Measurements from ENCODE around the gene NRCAM. TPM values are rescaled to one million over a fixed set of nuclear protein-coding genes. Genes with fewer than 3 reads are reported as not detected.
"Not testable (repeated sequence)": the region's sequence is repeated elsewhere in the genome, so short reads cannot be mapped to it uniquely, and the experiment has no call there.

The NRCAM gene
- polyA plus RNA-seq: 4.0 to 5.2 TPM (median 4.3 TPM) in 3 replicates
- polyA plus RNA-seq (2011; ENCODE audit: low read depth): 0.67 TPM
- polyA plus RNA-seq (2011; cell fraction: cytosol; rRNA removed): 2.4 and 4.9 TPM in 2 replicates
- 7.0 and 7.2 TPM in 2 replicates for polyA plus RNA-seq (2011; cell fraction: nucleus; rRNA removed)
- 0.93 and 3.9 TPM in 2 replicates for polyA plus RNA-seq (2012; ENCODE audit: low replicate concordance)
- polyA minus RNA-seq: 4.9 to 8.4 TPM (median 5.9 TPM) in 3 replicates
- polyA minus RNA-seq (2011; cell fraction: cytosol; rRNA and poly(A)+ RNA removed): 7.3 TPM
- polyA minus RNA-seq (2011; cell fraction: nucleus; rRNA and poly(A)+ RNA removed): 9.3 and 16.8 TPM in 2 replicates

GRCh38 chr7:108455998-108456677 is at the start of gene NRCAM:
Gene NRCAM (minus strand): TSS chr7:108456436. CDS start chr7:108240064, 216,372 bp downstream.
- Histone ChIP-seq H3K4me1 (ENCODE audit: control insufficient read depth, extremely low read depth, insufficient read depth, low read length) (peaks cover 10% of the 10 kb centered on the region), H3K4me2 (ENCODE audit: control insufficient read depth, extremely low read depth, insufficient read depth, low read depth, low read length) (peak within 1 kb of the TSS; percentile 85)
- dilution Hi-C loops (cut with MboI; ENCODE audit: extremely low pct_ligation_motif_present, low sequenced_read_pairs): no loop called here

GRCh38 chr7:108504576-108504975 is 48.3 kb upstream of the NRCAM start:
- H2AFZ ChIP-seq (ENCODE audit: control insufficient read depth, low read length); H3K27me3 ChIP-seq (ENCODE audit: control insufficient read depth, extremely low read depth, insufficient read depth, low read length); DNase-seq (ENCODE audit: low read depth, low spot score); H3K4me1 ChIP-seq (ENCODE audit: control insufficient read depth, extremely low read depth, insufficient read depth, low read length); FAIRE-seq; H3K27ac ChIP-seq (ENCODE audit: control insufficient read depth, insufficient read depth, low read length); H3K4me2 ChIP-seq (ENCODE audit: control insufficient read depth, extremely low read depth, insufficient read depth, low read depth, low read length); H4K20me1 ChIP-seq (ENCODE audit: control insufficient read depth, extremely low read depth, insufficient read depth, low read length); H3K4me3 ChIP-seq (ENCODE audit: control insufficient read depth in 2 of 3, extremely low read depth in 1 of 3, insufficient read depth in 2 of 3, low read depth in 1 of 3, low read length in 3 of 3); H3K36me3 ChIP-seq (ENCODE audit: control insufficient read depth in 2 of 2, extremely low read depth in 1 of 2, insufficient read depth in 2 of 2, low read length in 2 of 2); H3K9me3 ChIP-seq (ENCODE audit: control insufficient read depth, low read depth, low read length); H3K9me1 ChIP-seq (ENCODE audit: control insufficient read depth, extremely low read depth, insufficient read depth, low read length); H3K9ac ChIP-seq (ENCODE audit: control insufficient read depth, extremely low read depth, insufficient read depth, low read length); H3K79me2 ChIP-seq (ENCODE audit: control insufficient read depth, insufficient read depth, low read length); dilution Hi-C loops (cut with MboI; ENCODE audit: extremely low pct_ligation_motif_present, low sequenced_read_pairs): not testable (repeated sequence)

More at GRCh38 chr7:108455998-108456677, at the start of gene NRCAM:
- peaks cover 54% of the 10 kb centered on the region for H3K27me3 ChIP-seq (ENCODE audit: control insufficient read depth, extremely low read depth, insufficient read depth, low read length)
- H3K9me1 ChIP-seq (ENCODE audit: control insufficient read depth, extremely low read depth, insufficient read depth, low read length): no peaks in the 10 kb centered on the region
- DNase-seq (ENCODE audit: low read depth, low spot score) (no peak), FAIRE-seq (no peak)
- peak within 1 kb of the TSS; percentile 9 for H3K9ac ChIP-seq (ENCODE audit: control insufficient read depth, extremely low read depth, insufficient read depth, low read length)
- TF ChIP-seq EZH2 (IDR thresholded peaks at IDR 0.05; ENCODE audit: low read length): no peak
- TF ChIP-seq CTCF (optimal IDR thresholded peaks at IDR 0.05 in 1 of 3, IDR thresholded peaks at IDR 0.05 in 1 of 3, conservative IDR thresholded peaks at IDR 0.05 in 1 of 3; ENCODE audit: extremely low read depth in 1 of 3, insufficient read depth in 2 of 3, low read length in 3 of 3): no peak
- H4K20me1 ChIP-seq (ENCODE audit: control insufficient read depth, extremely low read depth, insufficient read depth, low read length): no peaks in the 10 kb centered on the region
- H3K9me3 ChIP-seq (ENCODE audit: control insufficient read depth, low read depth, low read length): no peaks in the 10 kb centered on the region
- H3K4me3 ChIP-seq (ENCODE audit: control insufficient read depth in 2 of 3, extremely low read depth in 1 of 3, insufficient read depth in 2 of 3, low read depth in 1 of 3, low read length in 3 of 3): peak within 1 kb of the TSS; percentile 46 to 62 (median 62)
- H2AFZ ChIP-seq (ENCODE audit: control insufficient read depth, low read length): peak within 1 kb of the TSS; percentile 90
- H3K79me2 ChIP-seq (ENCODE audit: control insufficient read depth, insufficient read depth, low read length): no peaks in the 10 kb centered on the region
- no peaks in the 10 kb centered on the region for H3K36me3 ChIP-seq (ENCODE audit: control insufficient read depth in 2 of 2, extremely low read depth in 1 of 2, insufficient read depth in 2 of 2, low read length in 2 of 2)
- no peak within 1 kb of the TSS for H3K27ac ChIP-seq (ENCODE audit: control insufficient read depth, insufficient read depth, low read length)

All from keratinocyte (primary cell).